WI38 (cell line): ENCODE data around the gene INPP5A.

Experiments used
- H3K4me3 ChIP-seq: 2 replicates; pipeline ENCODE4 v1.5.1; 2011; ENCODE audit warnings: low read depth, mild to moderate bottlenecking, control low read depth, low read length
- CTCF ChIP-seq: IDR thresholded peaks from 2 replicates; pipeline ENCODE4 v1.5.1; 2012; ENCODE audit warnings: low read depth, mild to moderate bottlenecking, control low read depth, low read length

The INPP5A gene

DNA sequence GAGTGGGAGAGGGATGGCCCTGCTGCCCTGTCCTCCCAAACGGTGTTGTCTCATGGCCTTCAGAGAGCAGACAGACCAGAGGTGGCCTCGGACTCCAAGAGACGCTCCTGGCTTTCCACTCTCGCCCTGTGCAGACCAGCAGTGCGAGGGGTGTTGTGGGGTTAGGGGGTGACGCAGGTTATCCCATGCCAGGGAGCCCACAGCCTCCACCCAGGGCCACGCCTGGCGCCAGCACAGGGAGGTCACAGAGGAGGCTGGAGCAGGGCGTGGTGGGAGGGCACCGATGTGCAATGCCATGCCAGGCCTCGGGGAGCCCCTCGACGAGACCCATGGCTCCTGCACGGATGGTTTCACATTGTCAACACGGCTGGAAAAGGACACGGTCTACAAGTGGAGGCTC lies 52.1 kb downstream of the INPP5A start:
- no peak for TF ChIP-seq CTCF
- no peak overlapping the region for H3K4me3 ChIP-seq

- no peak for TF ChIP-seq CTCF
- H3K4me3 ChIP-seq, result no peak overlapping the region
Measured at GRCh38 chr10:132590094-132590751, 52.6 kb downstream of the INPP5A start.

- TF ChIP-seq CTCF, result no peak
- H3K4me3 ChIP-seq, result no peak overlapping the region
Measured at GRCh38 chr10:132590752-132591121, 53.1 kb downstream of the INPP5A start.

DNA sequence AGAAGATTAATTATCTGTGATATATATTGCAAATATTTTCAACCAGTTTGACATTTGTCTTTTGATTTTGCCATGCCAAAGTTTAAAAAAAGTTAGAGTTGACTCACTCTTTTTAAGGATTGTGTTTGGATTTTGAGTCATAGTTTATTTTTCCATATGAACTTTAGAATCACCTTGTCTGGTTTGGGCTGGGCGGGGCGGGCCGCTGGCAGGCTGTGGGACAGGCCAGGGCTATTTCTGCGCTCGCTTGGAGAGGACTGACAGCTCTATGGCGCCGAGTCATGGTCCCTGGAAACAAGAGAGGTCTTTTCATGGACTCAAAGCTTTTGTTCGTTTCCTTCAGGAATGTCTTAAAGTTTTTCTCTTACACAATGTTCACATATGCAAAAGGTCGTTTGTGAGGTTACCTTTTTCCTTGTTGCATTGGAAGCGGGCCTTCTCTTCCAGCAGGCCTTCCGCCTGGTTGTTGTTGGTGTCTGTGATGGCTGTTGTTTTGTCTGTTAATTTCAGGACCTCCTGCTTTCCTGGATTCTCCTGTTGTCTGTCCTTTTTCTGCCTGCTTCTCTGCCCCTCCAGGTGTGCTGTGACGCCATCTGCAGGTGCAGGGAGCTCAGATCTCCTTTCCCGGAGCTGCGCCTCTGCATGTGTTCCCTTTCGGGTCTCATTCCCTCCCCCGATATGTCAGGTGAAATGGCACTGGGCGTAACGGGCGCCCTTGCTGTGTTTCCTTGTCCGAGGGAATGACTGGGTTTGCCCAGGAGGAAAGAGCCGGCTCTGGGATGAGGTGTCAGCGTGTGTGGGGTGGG lies 53.8 kb downstream of the INPP5A start:
- no peak overlapping the region for H3K4me3 ChIP-seq
- TF ChIP-seq CTCF, result no peak

DNA sequence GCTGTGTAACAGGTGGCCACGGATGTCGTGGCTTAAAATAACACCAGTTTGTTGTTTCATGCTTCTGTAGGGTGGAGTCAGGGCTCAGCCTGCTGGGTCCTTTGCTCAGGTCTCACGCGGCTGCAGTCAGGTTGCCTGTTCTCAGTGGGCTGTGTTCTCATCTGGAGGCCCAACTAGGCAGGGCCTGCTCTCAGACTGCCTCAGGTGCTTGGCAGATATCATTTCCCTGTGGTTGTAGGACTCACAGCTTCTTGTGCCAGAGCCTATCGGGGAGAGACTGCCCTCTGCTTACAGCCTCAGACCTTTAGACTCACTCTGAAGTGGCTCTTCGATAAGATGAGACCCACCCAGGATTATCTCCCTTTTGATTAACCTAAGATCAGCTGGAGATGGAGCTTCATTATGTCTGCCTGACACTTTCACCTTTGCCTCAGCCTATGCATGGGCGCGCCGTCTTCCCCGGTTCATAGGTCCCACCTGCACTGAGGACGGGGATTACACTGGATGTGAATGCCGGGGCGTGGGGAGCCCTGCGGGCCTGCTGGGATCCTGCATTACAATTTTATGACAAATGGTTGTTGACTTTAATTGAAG lies 55.3 kb downstream of the INPP5A start:
- no peak for TF ChIP-seq CTCF
- no peak overlapping the region for H3K4me3 ChIP-seq

DNA sequence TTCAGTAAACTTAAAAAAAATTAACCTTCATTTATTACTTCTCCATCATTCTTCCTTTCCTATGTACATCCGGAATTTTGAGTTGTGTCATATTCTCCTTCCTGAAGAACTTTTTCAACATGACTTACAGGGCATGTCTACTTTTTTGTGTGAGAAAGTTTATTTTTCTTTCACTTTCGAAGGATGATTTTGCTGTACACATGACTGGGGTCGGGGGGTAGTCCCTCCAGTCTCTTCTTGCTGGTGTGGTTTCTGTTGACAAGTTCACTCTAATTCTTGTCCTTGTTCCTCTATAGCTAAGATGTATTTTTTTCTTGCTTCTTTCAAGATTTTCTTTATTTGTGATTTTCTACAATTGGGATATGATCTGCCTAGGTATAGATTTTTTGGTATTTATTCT lies 55.8 kb downstream of the INPP5A start:
- no peak for TF ChIP-seq CTCF
- H3K4me3 ChIP-seq, result no peak overlapping the region
